Vagina (tissue), 2 donors: ENCODE results near the gene BLOC1S6.

Source experiments
- CTCF ChIP-seq, 3 experiments: fragments of 450-650 bp in 2 of 3; fragments of 200-600 bp in 1 of 3; sonication (generic) in 1 of 3; IDR thresholded peaks; one replicate each; pipeline ENCODE4 v1.5.1; 2017 to 2019; ENCODE audit warnings: antibody characterized with exemption in 3 of 3, mild to moderate bottlenecking in 2 of 3, moderate library complexity in 2 of 3
- POLR2A ChIP-seq, 2 donors: fragments of 450-650 bp; IDR thresholded peaks; one replicate each; pipeline ENCODE4 v1.6.1; 2017; ENCODE audit warnings: antibody characterized with exemption in 2 of 2, mild to moderate bottlenecking in 2 of 2, moderate library complexity in 2 of 2

DNA sequence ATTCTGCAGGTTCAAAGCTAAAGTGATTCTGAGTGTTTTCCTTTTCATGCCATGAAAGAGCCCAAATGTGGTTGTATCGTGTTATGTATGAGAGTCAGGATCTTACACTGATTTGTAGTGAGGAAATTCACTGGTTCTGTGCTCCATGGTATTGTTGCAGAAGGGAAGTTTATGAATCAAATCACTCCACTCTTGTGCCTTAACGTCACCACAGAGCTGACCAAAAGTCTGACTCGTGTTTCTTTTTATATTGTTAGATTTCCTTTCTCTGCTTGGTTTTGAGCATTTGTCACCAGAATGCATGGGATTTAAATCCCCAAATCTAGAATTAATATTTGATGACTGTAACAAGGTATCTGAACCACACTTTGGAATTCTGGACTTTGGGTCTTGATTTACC, 35.5 kb upstream of the BLOC1S6 start:
- TF ChIP-seq CTCF (IDR thresholded peaks at IDR 0.05) (no peak), POLR2A (IDR thresholded peaks at IDR 0.05) (no peak)
